ENCODE data around the gene TMEM132A.

GRCh38 chr11:60875366-60876167, 48.7 kb upstream of the TMEM132A start:
- TF ChIP-seq CTCF (IDR thresholded peaks at IDR 0.05) (no peak), POLR2A (IDR thresholded peaks at IDR 0.05) (no peak)
